WTC11 (cell line): ENCODE data around the gene DCP1A.

Experiments used
- CTCF ChIP-seq: fragments of 200-600 bp; IDR thresholded peaks from 2 replicates; pipeline ENCODE4 v1.8.0; 2022; ENCODE audit warnings: antibody characterized with exemption
- ELF4 ChIP-seq: sonication (generic); formaldehyde crosslinking; IDR thresholded peaks from 2 replicates; pipeline ENCODE4 v1.8.1; 2022; ENCODE audit warnings: low read depth, mild to moderate bottlenecking, moderate library complexity, missing genetic modification reagents
- JUN ChIP-seq: sonication (generic); formaldehyde crosslinking; IDR thresholded peaks from 2 replicates; pipeline ENCODE4 v1.8.0; 2023; ENCODE audit warnings: mild to moderate bottlenecking, missing genetic modification reagents
- MAX ChIP-seq: sonication (generic); formaldehyde crosslinking; IDR thresholded peaks from 2 replicates; pipeline ENCODE4 v1.8.0; 2022; ENCODE audit warnings: mild to moderate bottlenecking, missing genetic modification reagents
- MXD4 ChIP-seq: fragments of 250-450 bp; sonication (Bioruptor Pico); IDR thresholded peaks from 2 replicates; pipeline ENCODE4 v1.8.0; 2021; ENCODE audit warnings: mild to moderate bottlenecking, moderate library complexity, borderline replicate concordance
- SP1 ChIP-seq: sonication (generic); formaldehyde crosslinking; conservative IDR thresholded peaks from 2 replicates; pipeline ENCODE4 v1.8.1; 2022; ENCODE audit warnings: missing genetic modification reagents

- TF ChIP-seq CTCF (no peak), ELF4 (CRISPR knock-in tag) (no peak), MXD4 (CRISPR knock-in tag) (no peak), SP1 (CRISPR knock-in tag) (no peak), JUN (CRISPR knock-in tag) (no peak), MAX (CRISPR knock-in tag) (no peak)
Measured at GRCh38 chr3:53250881-53251605, 96.3 kb downstream of the DCP1A start.
